ENCODE data around the gene SERPINI1. TPM values are rescaled to one million over a fixed set of nuclear protein-coding genes. Genes with fewer than 3 reads are reported as not detected.

Gene SERPINI1
- total RNA-seq, 1 donor from 2014 or later = 15.5 TPM

GRCh38 chr3:167743799-167744198 lies 8.3 kb downstream of the SERPINI1 start:
- Mint-ChIP-seq H3K36me3 (ENCODE audit: low read depth, unreplicated experiment) (no peaks in the 10 kb centered on the region), H3K4me3 (ENCODE audit: unreplicated experiment) (no peak overlapping the region), H3K9me3 (ENCODE audit: unreplicated experiment) (no peaks in the 10 kb centered on the region), H3K27me3 (ENCODE audit: unreplicated experiment) (no peaks in the 10 kb centered on the region), H3K27ac (ENCODE audit: unreplicated experiment) (no peak overlapping the region), H3K4me1 (ENCODE audit: unreplicated experiment) (peaks cover 6% of the 10 kb centered on the region)
- no peak for TF ChIP-seq CTCF (IDR thresholded peaks at IDR 0.05; ENCODE audit: unreplicated experiment)
- DNase-seq (ENCODE audit: low spot score) = no peak

- H3K36me3 Mint-ChIP-seq (ENCODE audit: low read depth, unreplicated experiment) = no peaks in the 10 kb centered on the region
- no peak for TF ChIP-seq CTCF (IDR thresholded peaks at IDR 0.05; ENCODE audit: unreplicated experiment)
- H3K4me3 Mint-ChIP-seq (ENCODE audit: unreplicated experiment) = no peak overlapping the region
- no peaks in the 10 kb centered on the region for H3K4me1 Mint-ChIP-seq (ENCODE audit: unreplicated experiment)
- no peak overlapping the region for H3K27ac Mint-ChIP-seq (ENCODE audit: unreplicated experiment)
- H3K27me3 Mint-ChIP-seq (ENCODE audit: unreplicated experiment) = no peaks in the 10 kb centered on the region
- DNase-seq (ENCODE audit: low spot score) = no peak
- H3K9me3 Mint-ChIP-seq (ENCODE audit: unreplicated experiment) = no peaks in the 10 kb centered on the region
Observed at GRCh38 chr3:167749209-167749608, 13.7 kb downstream of the SERPINI1 start.

DNA sequence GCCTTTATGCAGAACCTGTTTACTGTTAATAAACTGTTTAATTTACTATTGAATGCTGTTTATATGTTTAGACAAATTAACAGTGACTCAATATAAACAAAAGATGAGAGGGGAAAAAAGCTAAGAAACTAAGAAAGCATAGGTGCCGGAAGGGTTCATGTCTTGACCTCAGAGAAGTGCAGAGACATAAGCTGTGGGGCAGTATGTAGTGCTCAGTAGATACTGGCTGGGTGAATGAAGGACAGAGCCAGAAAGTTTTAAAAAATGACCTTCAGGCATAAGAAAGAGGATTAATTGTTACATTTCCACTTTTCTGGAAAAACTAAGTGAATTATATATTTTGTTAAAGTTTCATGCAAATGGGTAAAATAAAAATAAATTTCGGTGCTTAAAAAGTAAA lies 14.2 kb downstream of the SERPINI1 start:
- no peak for TF ChIP-seq CTCF (IDR thresholded peaks at IDR 0.05; ENCODE audit: unreplicated experiment)
- Mint-ChIP-seq H3K27ac (ENCODE audit: unreplicated experiment) (no peak overlapping the region), H3K9me3 (ENCODE audit: unreplicated experiment) (no peaks in the 10 kb centered on the region)

GRCh38 chr3:167750272-167750971 lies 14.9 kb downstream of the SERPINI1 start:
- Mint-ChIP-seq H3K9me3 (ENCODE audit: unreplicated experiment) (no peaks in the 10 kb centered on the region), H3K36me3 (ENCODE audit: low read depth, unreplicated experiment) (no peaks in the 10 kb centered on the region), H3K4me3 (ENCODE audit: unreplicated experiment) (no peak overlapping the region), H3K4me1 (ENCODE audit: unreplicated experiment) (peaks cover 3% of the 10 kb centered on the region), H3K27me3 (ENCODE audit: unreplicated experiment) (no peaks in the 10 kb centered on the region), H3K27ac (ENCODE audit: unreplicated experiment) (no peak overlapping the region)
- no peak for TF ChIP-seq CTCF (IDR thresholded peaks at IDR 0.05; ENCODE audit: unreplicated experiment)
- no peak for DNase-seq (ENCODE audit: low spot score)

More for the DNA sequence above, 14.2 kb downstream of the SERPINI1 start:
- peaks cover under 1% of the 10 kb centered on the region for H3K4me1 Mint-ChIP-seq (ENCODE audit: unreplicated experiment)
- DNase-seq (ENCODE audit: low spot score) = no peak
- H3K36me3 Mint-ChIP-seq (ENCODE audit: low read depth, unreplicated experiment) = no peaks in the 10 kb centered on the region
- H3K4me3 Mint-ChIP-seq (ENCODE audit: unreplicated experiment) = no peak overlapping the region
- no peaks in the 10 kb centered on the region for H3K27me3 Mint-ChIP-seq (ENCODE audit: unreplicated experiment)

DNA sequence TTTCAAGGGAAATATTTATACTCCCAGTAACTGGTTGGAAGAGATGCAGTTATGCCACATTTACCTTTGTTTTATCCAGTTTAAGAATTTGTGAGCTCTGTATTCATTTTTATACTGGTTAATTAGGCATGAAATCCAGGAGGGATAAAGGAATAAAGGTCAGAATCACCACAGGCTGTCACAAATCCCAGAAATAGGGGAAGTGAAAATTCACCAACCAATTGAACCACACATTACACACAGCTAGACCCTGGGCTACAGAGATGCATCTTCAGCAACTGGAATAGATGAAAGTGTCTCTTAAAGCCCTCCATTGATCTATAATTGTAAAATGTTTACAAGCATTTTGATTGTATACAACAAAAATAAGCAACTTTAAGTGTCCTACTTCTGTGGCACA lies 18.5 kb downstream of the SERPINI1 start:
- H3K27ac Mint-ChIP-seq (ENCODE audit: unreplicated experiment) = no peak overlapping the region
- H3K4me3 Mint-ChIP-seq (ENCODE audit: unreplicated experiment) = no peak overlapping the region
- no peak for DNase-seq (ENCODE audit: low spot score)
- H3K4me1 Mint-ChIP-seq (ENCODE audit: unreplicated experiment) = peaks cover 3% of the 10 kb centered on the region
- no peaks in the 10 kb centered on the region for H3K9me3 Mint-ChIP-seq (ENCODE audit: unreplicated experiment)
- no peaks in the 10 kb centered on the region for H3K27me3 Mint-ChIP-seq (ENCODE audit: unreplicated experiment)
- H3K36me3 Mint-ChIP-seq (ENCODE audit: low read depth, unreplicated experiment) = no peaks in the 10 kb centered on the region
- TF ChIP-seq CTCF (IDR thresholded peaks at IDR 0.05; ENCODE audit: unreplicated experiment) = no peak
